ENCODE results near the gene CENPA.
"Not testable (repeated sequence)": the region's sequence is repeated elsewhere in the genome, so short reads cannot be mapped to it uniquely, and the experiment has no call there.

The CENPA gene

DNA sequence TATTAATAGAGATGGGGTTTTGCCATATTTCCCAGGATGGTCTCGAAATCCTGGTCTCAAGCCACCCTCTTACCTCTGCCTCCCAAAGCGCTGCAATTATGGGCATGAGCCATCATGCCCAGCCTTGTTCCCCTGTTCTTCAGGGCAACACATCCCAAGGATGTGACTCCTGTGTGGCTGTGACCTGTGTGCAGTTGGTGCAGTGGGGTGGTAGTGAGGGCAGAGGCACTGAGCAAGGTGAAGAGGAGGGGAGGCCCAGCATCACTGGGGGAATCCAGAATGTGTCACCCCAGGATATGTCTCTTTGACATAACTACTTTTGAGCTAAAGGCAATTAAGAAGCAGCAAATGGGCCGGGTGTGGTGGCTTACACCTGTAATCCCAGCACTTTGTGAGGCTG lies 23.4 kb downstream of the CENPA start:
- no peak for DNase-seq (ENCODE audit: low read depth)
- TF ChIP-seq, protein P1, sequence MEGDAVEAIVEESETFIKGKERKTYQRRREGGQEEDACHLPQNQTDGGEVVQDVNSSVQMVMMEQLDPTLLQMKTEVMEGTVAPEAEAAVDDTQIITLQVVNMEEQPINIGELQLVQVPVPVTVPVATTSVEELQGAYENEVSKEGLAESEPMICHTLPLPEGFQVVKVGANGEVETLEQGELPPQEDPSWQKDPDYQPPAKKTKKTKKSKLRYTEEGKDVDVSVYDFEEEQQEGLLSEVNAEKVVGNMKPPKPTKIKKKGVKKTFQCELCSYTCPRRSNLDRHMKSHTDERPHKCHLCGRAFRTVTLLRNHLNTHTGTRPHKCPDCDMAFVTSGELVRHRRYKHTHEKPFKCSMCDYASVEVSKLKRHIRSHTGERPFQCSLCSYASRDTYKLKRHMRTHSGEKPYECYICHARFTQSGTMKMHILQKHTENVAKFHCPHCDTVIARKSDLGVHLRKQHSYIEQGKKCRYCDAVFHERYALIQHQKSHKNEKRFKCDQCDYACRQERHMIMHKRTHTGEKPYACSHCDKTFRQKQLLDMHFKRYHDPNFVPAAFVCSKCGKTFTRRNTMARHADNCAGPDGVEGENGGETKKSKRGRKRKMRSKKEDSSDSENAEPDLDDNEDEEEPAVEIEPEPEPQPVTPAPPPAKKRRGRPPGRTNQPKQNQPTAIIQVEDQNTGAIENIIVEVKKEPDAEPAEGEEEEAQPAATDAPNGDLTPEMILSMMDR (conservative IDR thresholded peaks at IDR 0.05; ENCODE audit: control insufficient read depth, insufficient read depth, low read depth, low read length) = no peak
- no peak overlapping the region for H3K4me3 ChIP-seq (ENCODE audit: control insufficient read depth, low read depth, low read length)

DNA sequence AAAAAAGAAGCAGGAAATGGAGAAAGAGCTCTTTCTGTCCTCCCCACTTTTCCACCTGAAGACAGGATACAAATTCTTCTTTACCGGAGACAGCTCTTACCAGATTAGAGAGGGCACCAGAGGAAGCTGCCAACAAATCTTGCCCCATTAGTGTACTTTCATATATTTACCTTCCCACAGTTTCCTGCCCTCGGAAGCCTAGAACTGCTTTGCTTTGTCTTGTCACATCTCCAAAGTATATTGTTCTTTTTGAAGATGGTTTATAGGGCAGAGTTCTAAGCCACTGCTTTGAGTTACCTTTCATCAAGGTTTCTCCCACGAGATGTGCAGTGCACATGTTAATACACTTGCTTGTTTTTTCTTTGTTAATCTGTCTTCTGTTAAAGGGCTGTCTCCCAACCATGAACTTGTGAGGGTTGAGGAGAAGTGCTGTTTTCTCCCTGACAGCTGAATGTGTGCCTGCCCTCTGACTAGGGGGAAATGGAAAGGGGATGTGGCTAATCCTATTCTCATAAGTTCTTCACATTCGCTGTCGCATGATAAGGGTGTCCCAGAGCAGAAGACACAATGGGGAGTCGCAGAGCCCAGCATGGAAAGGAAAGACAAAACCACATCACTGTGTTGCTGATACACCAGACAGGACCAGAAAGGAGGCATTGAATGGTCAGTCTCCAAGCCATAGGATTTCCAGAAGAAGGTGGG lies 24.2 kb downstream of the CENPA start:
- H3K4me3 ChIP-seq (ENCODE audit: control insufficient read depth, low read depth, low read length) = no peak overlapping the region
- no peak for DNase-seq (ENCODE audit: low read depth)

DNA sequence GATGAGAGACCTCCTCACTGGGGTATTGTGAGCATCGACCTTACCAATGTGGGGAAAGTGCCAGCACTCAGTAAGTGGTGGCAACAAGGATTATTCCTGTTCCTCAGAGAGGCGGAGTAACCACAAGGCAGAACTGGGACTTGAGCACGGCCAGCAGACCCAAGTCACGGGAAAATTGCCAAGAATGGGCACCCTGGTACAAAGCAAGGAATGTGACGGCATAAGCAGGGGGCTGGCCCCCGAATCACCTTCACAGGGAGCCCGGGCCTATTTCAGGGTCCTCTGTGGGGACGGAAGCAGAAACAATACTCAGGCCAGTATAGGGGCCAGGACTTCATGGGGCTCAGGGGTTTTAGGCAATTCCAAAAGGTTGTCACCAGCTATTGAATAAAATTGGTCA lies 25.4 kb downstream of the CENPA start:
- DNase-seq (ENCODE audit: low read depth) = no peak
- TF ChIP-seq, protein P1 (conservative IDR thresholded peaks at IDR 0.05; ENCODE audit: control insufficient read depth, insufficient read depth, low read depth, low read length) = no peak
- H3K4me3 ChIP-seq (ENCODE audit: control insufficient read depth, low read depth, low read length) = no peak overlapping the region

More for the DNA sequence above, 24.2 kb downstream of the CENPA start:
- TF ChIP-seq, protein P1 (conservative IDR thresholded peaks at IDR 0.05; ENCODE audit: control insufficient read depth, insufficient read depth, low read depth, low read length) = no peak

DNA sequence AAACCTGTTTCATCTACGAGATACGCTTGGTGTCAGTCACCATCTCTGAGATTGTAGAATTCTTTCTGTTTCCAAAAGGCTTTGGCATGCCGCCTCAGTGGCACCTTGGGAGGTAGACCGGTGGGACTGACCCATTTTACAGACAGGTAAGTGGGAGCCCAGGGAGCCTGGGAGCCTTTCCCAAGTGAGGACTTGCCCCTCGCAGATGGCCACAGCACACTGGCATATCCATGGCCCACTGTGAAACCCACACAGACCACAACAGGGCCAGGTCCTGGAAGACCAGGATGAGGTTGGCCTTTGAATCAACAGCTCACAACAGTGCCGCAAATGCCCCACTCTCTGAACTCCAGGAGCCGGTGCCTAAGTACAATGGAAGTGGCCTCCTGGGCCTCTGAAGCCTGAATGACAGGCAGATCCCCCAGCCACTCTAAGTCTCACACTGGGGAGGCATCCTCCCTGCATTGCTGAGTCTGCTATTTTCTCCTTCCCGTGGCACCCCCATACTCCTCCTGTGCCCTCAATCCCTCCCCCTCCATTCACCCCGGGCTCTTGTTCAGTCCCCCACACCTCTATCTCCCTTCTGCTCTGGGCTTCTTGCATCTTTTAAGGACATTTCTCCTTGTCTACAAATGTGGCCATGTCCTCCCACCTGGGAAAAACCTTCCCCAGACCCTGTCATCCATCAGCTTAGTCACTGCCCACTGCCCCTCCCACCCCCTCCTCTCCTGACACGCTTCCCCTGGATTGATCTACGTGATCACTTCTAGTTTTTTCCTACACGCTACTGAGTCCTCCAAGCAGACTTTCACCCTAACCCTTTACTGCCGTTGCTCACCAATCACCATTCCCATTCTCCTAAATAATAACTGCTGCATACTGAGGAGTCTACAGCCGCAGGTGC lies 26.2 kb downstream of the CENPA start:
- no peak overlapping the region for H3K4me3 ChIP-seq (ENCODE audit: control insufficient read depth, low read depth, low read length)
- TF ChIP-seq, protein P1 (conservative IDR thresholded peaks at IDR 0.05; ENCODE audit: control insufficient read depth, insufficient read depth, low read depth, low read length) = no peak
- DNase-seq (ENCODE audit: low read depth) = no peak

DNA sequence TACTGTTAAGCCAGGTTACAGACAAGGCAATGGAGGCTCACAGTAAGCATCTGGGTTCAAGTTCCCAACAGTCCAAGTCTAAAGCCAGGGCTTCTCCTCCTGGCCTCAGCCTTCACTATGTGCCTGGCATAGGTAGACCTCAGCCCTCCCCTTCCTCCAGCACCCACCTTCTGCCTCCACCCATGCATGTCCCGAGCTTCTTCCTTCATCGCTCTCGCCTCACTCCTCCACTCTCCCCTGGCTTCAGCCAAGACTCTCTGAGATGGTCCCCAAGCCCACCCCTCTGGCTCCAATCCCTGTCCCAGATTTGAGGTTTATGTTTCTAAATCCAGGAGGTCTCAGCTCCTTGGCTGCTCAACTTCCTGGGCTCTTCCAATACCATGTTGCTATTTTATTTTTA lies 26.9 kb downstream of the CENPA start:
- no peak for DNase-seq (ENCODE audit: low read depth)
- no peak overlapping the region for H3K4me3 ChIP-seq (ENCODE audit: control insufficient read depth, low read depth, low read length)
- TF ChIP-seq, protein P1 (conservative IDR thresholded peaks at IDR 0.05; ENCODE audit: control insufficient read depth, insufficient read depth, low read depth, low read length) = no peak

DNA sequence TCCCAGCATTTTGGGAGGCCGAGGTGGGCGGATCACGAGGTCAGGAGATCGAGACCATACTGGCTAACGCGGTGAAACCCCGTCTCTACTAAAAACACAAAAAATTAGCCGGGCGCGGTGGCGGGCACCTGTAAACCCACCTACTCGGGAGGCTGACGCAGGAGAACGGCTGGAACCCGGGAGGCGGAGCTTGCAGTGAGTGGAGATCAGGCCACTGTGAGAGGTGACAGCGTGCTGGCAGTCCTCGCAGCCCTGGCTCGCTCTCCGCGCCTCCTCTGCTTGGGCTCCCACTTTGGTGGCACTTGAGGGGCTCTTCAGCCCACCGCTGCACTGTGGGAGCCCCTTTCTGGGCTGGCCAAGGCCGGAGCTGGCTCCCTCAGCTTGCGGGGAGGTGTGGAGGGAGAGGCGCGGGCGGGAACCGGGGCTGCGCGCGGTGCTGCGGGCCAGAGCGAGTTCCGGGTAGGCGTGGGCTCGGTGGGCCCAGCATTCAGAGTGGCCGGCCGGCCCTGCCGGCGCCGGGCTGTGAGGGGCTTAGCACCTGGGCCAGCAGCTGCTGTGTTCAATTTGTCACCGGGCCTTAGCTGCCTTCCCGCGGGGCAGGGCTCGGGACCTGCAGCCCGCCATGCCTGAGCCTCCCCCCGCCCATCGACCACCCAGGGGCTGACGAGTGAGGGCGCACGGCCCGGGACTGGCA lies 28.4 kb downstream of the CENPA start:
- not testable (repeated sequence) for DNase-seq (ENCODE audit: low read depth); H3K4me3 ChIP-seq (ENCODE audit: control insufficient read depth, low read depth, low read length)

DNA sequence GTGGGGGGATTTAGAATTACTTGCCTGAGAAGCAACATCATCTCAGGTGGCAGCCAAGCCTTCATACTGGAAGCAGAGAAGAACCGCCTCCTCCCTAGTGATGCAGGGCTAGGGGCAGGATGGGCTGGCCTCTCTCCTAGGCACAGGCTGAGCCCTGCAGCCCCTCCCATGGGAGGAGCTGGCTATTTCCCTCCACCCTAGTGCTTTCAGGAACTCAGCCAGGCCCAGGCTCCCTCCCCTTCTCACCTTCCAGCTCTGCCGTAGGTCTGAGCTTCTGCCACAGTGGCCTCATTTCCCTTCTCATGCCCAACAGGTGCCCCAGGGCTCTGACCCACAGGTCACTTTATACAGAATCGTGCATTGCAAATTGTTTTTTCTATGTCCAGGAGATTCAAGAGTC lies 31.0 kb downstream of the CENPA start:
- no peak for DNase-seq (ENCODE audit: low read depth)
- TF ChIP-seq, protein P1 (conservative IDR thresholded peaks at IDR 0.05; ENCODE audit: control insufficient read depth, insufficient read depth, low read depth, low read length) = no peak
- no peak overlapping the region for H3K4me3 ChIP-seq (ENCODE audit: control insufficient read depth, low read depth, low read length)

Data from fibroblast of mammary gland (primary cell).